ENCODE results near the gene ZFP91. TPM values are rescaled to one million over a fixed set of nuclear protein-coding genes. Genes with fewer than 3 reads are reported as not detected.
A peak's percentile ranks its signal among the peaks of the same experiment; 100 is the strongest.

ZFP91 gene
- total RNA-seq, 1 experiment from 2014 or later, result 86.2 TPM

- TF ChIP-seq CTCF (IDR thresholded peaks at IDR 0.05; ENCODE audit: unreplicated experiment), result no peak
- no peaks in the 10 kb centered on the region for H3K36me3 Mint-ChIP-seq (ENCODE audit: insufficient read depth, unreplicated experiment)
- no peak overlapping the region for H3K27ac Mint-ChIP-seq (ENCODE audit: low read depth, unreplicated experiment)
- POLR2A ChIA-PET, result interaction anchor here (0.9 to 1.0 kb wide), 2 partner anchors 28 to 77 kb away, joined by 3 read pairs; no protein-coding TSS in a partner anchor
- CTCF ChIA-PET, result interaction anchor here (0.5 to 9.0 kb wide), 30 partner anchors 9 to 705 kb away, joined by 3 to 118 read pairs (median 5); partner anchors contain the start of gene LPXN
- no peak for DNase-seq (ENCODE audit: unreplicated experiment)
- no TSS peak for BruUV-seq (replicated peaks)
- H3K4me3 Mint-ChIP-seq (ENCODE audit: unreplicated experiment), result no peak overlapping the region
- intact Hi-C loops (cut with micrococcal nuclease), result loop anchor here (1.0 to 5.0 kb wide), 8 partner anchors 20 to 502 kb away; no protein-coding TSS in a partner anchor
- no peaks in the 10 kb centered on the region for H3K27me3 Mint-ChIP-seq (ENCODE audit: insufficient read depth, unreplicated experiment)
- H3K4me1 Mint-ChIP-seq (ENCODE audit: insufficient read depth, unreplicated experiment), result peaks cover 13% of the 10 kb centered on the region
- no peaks in the 10 kb centered on the region for H3K9me3 Mint-ChIP-seq (ENCODE audit: unreplicated experiment)
Observed at GRCh38 chr11:58654908-58655296, 76.0 kb downstream of the ZFP91 start.

- POLR2A ChIA-PET, result no interaction called here
- H3K27ac Mint-ChIP-seq (ENCODE audit: low read depth, unreplicated experiment), result no peak overlapping the region
- H3K4me3 Mint-ChIP-seq (ENCODE audit: unreplicated experiment), result no peak overlapping the region
- no peaks in the 10 kb centered on the region for H3K36me3 Mint-ChIP-seq (ENCODE audit: insufficient read depth, unreplicated experiment)
- peaks cover 17% of the 10 kb centered on the region for H3K4me1 Mint-ChIP-seq (ENCODE audit: insufficient read depth, unreplicated experiment)
- peak; percentile 63 for DNase-seq (ENCODE audit: unreplicated experiment)
- intact Hi-C loops (cut with micrococcal nuclease), result no loop called here
- H3K27me3 Mint-ChIP-seq (ENCODE audit: insufficient read depth, unreplicated experiment), result no peaks in the 10 kb centered on the region
- H3K9me3 Mint-ChIP-seq (ENCODE audit: unreplicated experiment), result no peaks in the 10 kb centered on the region
- TF ChIP-seq CTCF (IDR thresholded peaks at IDR 0.05; ENCODE audit: unreplicated experiment), result no peak
- CTCF ChIA-PET, result interaction anchor here (0.7 to 9.0 kb wide), 8 partner anchors 18 to 502 kb away, joined by 3 to 118 read pairs (median 24); partner anchors contain the start of gene LPXN
- BruUV-seq (replicated peaks), result no TSS peak
Observed at GRCh38 chr11:58656348-58656747, 77.5 kb downstream of the ZFP91 start.

- H3K4me3 Mint-ChIP-seq (ENCODE audit: unreplicated experiment), result no peak overlapping the region
- H3K36me3 Mint-ChIP-seq (ENCODE audit: insufficient read depth, unreplicated experiment), result no peaks in the 10 kb centered on the region
- no TSS peak for BruUV-seq (replicated peaks)
- ChIA-PET POLR2A (interaction anchor here (1.0 to 1.5 kb wide), 4 partner anchors 31 to 486 kb away, joined by 3 to 6 read pairs (median 4); no protein-coding TSS in a partner anchor), CTCF (interaction anchor here (0.6 to 9.0 kb wide), 11 partner anchors 13 to 504 kb away, joined by 3 to 115 read pairs (median 4); no protein-coding TSS in a partner anchor)
- H3K27ac Mint-ChIP-seq (ENCODE audit: low read depth, unreplicated experiment), result peak overlapping the region; percentile 63
- H3K27me3 Mint-ChIP-seq (ENCODE audit: insufficient read depth, unreplicated experiment), result no peaks in the 10 kb centered on the region
- peak; percentile 36 for DNase-seq (ENCODE audit: unreplicated experiment)
- peaks cover 17% of the 10 kb centered on the region for H3K4me1 Mint-ChIP-seq (ENCODE audit: insufficient read depth, unreplicated experiment)
- H3K9me3 Mint-ChIP-seq (ENCODE audit: unreplicated experiment), result no peaks in the 10 kb centered on the region
- intact Hi-C loops (cut with micrococcal nuclease), result no loop called here
- TF ChIP-seq CTCF (IDR thresholded peaks at IDR 0.05; ENCODE audit: unreplicated experiment), result no peak
Observed at GRCh38 chr11:58658623-58659022, 79.8 kb downstream of the ZFP91 start.

- H3K4me1 Mint-ChIP-seq (ENCODE audit: insufficient read depth, unreplicated experiment), result peaks cover 17% of the 10 kb centered on the region
- DNase-seq (ENCODE audit: unreplicated experiment), result peak; percentile 79
- peak overlapping the region; percentile 63 for H3K27ac Mint-ChIP-seq (ENCODE audit: low read depth, unreplicated experiment)
- ChIA-PET CTCF (interaction anchor here (0.5 to 9.0 kb wide), 7 partner anchors 18 to 1232 kb away, joined by 3 to 115 read pairs (median 4); no protein-coding TSS in a partner anchor), POLR2A (interaction anchor here (0.7 to 1.5 kb wide), 6 partner anchors 13 to 515 kb away, joined by 3 to 6 read pairs (median 4); no protein-coding TSS in a partner anchor)
- TF ChIP-seq CTCF (IDR thresholded peaks at IDR 0.05; ENCODE audit: unreplicated experiment), result no peak
- H3K4me3 Mint-ChIP-seq (ENCODE audit: unreplicated experiment), result no peak overlapping the region
- H3K27me3 Mint-ChIP-seq (ENCODE audit: insufficient read depth, unreplicated experiment), result no peaks in the 10 kb centered on the region
- BruUV-seq (replicated peaks), result no TSS peak
- no peaks in the 10 kb centered on the region for H3K36me3 Mint-ChIP-seq (ENCODE audit: insufficient read depth, unreplicated experiment)
- intact Hi-C loops (cut with micrococcal nuclease), result no loop called here
- no peaks in the 10 kb centered on the region for H3K9me3 Mint-ChIP-seq (ENCODE audit: unreplicated experiment)
Observed at GRCh38 chr11:58659404-58659803, 80.5 kb downstream of the ZFP91 start.
